WTC11 (cell line): ENCODE results near the gene PPP1CB.

Experiments used
- CTCF ChIP-seq: fragments of 200-600 bp; IDR thresholded peaks from 2 replicates; pipeline ENCODE4 v1.8.0; 2022; ENCODE audit warnings: antibody characterized with exemption
- MAX ChIP-seq: sonication (generic); formaldehyde crosslinking; IDR thresholded peaks from 2 replicates; pipeline ENCODE4 v1.8.0; 2022; ENCODE audit warnings: mild to moderate bottlenecking, missing genetic modification reagents

- TF ChIP-seq MAX (CRISPR knock-in tag) (peak; percentile 99), CTCF (no peak)
These were observed 59.0 kb downstream of the PPP1CB start, which contains the start of gene SPDYA for GRCh38 chr2:28810384-28811285.
